ENCODE data around the gene SLC35E3. TPM values are rescaled to one million over a fixed set of nuclear protein-coding genes. Genes with fewer than 3 reads are reported as not detected.

Gene SLC35E3
- total RNA-seq, 2 donors from 2014 or later = 7.2 to 9.4 TPM

GRCh38 chr12:68825569-68826217 lies 79.7 kb downstream of the SLC35E3 start:
- ATAC-seq (no peak), DNase-seq (no peak)
- intact Hi-C loops (cut with DNase I, micrococcal nuclease) = no loop called here

DNA sequence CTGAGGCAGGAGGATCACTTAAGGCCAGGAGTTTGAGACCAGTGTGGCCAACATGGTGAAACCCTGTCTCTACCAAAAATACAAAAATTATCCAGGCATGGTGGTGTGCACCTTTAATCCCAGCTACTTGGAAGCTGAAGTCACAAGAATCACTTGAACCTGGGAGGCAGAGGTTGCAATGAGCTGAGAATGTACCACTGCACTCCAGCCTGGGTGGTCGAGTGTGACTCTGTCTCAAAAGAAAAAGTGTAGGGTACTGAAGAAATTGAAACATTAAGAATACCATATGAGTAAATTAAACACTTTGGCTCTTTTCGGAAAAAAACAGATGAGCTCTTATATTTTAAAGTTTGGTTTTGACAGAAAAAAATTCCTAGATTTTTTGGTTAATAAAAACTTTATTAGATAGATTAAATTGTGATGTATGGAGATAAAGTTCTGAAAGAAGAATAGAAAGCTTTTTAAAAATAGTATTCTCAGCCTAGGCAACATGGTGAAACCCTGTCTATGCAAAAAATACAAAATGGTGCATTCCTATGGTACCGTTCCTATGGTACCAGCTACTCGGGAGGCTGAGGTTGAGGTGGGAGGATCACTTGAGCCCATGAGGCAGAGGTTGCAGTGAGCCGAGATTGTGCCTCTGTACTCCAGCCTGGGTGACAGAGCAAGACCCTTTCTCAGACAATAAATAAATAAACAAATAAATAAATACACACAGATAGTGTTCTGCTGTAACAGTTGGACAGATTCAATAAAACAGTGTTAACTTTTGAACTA lies 82.1 kb downstream of the SLC35E3 start:
- intact Hi-C loops (cut with DNase I, micrococcal nuclease) = no loop called here
- ATAC-seq (no peak), DNase-seq (no peak)

DNA sequence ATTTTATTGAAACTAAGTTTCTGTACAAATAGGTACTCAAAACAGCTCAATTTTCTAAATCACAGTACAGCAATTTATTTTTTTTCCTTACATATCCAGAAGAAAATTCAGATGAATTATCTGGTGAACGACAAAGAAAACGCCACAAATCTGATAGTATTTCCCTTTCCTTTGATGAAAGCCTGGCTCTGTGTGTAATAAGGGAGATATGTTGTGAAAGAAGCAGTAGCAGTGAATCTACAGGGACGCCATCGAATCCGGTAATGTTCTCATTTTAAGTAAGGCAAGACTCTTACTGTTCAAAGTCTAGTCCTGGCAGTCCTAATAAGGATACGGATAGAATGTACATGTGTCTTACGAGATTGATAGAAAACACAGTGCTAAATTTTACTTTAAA lies 82.7 kb downstream of the SLC35E3 start:
- no peak for DNase-seq
- no peak for ATAC-seq
- intact Hi-C loops (cut with DNase I, micrococcal nuclease) = no loop called here

Other genes starting within 250 kb of the SLC35E3 start
- gene RAP1B, start 135.3 kb upstream of the SLC35E3 start, total RNA-seq = 100 to 1,000 TPM; 121 to 182 TPM
- 10 to 100 TPM; 23.2 to 25.8 TPM for gene NUP107, start 59.2 kb upstream of the SLC35E3 start, total RNA-seq
- gene MDM2, start 62.0 kb downstream of the SLC35E3 start, total RNA-seq = 10 to 100 TPM; 80.2 to 94.7 TPM
- gene CPM, start 187.0 kb downstream of the SLC35E3 start, total RNA-seq = 100 to 1,000 TPM in 1 of 2 donors, 10 to 100 TPM in 1; 98.0 to 109 TPM